Inferior parietal cortex (tissue), 1 donor: ENCODE data around the gene PSEN2.
"Not testable (repeated sequence)": the region's sequence is repeated elsewhere in the genome, so short reads cannot be mapped to it uniquely, and the experiment has no call there.

Experiments
- DNase-seq: peaks from one replicate; pipeline ENCODE4 v3.0.0-alpha.2; 2016; ENCODE audit errors: extremely low spot score

PSEN2 gene

DNA sequence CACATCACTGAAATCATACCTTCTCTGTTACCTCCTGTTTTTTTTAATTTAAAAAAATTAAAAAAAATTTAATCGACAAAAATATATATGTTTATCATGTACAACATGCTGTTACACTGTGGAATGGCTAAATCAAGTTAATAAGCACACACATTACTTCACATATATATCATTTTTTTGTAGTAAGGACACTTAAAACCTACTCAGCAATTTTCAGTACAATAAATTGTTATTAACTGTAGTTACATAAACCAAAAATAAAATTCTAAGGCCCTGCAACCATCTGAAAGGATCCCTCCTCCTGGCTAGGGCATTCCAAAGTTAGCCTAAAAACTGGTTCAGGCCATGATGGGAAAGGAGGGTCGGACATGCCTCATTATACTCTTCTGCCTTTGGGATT is 46.1 kb downstream of the PSEN2 start:
- DNase-seq, result no peak

DNA sequence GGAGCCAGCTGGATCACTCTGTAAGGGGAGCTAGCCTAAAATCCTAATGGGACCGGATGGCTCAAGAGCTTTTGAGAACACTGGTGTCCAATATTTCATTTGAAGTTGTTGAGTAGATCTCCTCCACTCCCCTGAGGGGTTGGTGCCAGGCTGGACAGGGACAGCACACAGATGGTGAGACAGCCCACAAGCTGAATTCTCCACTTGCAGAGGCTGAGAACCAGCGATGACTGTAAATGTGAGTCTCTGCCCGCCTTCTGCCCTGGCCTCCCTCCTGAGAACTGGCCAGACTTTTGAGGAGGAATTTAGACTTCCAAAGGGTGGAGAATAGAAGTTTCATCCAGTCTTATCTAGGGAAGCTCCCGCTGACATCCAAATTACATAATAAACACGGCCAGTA is 49.2 kb downstream of the PSEN2 start:
- no peak for DNase-seq

DNA sequence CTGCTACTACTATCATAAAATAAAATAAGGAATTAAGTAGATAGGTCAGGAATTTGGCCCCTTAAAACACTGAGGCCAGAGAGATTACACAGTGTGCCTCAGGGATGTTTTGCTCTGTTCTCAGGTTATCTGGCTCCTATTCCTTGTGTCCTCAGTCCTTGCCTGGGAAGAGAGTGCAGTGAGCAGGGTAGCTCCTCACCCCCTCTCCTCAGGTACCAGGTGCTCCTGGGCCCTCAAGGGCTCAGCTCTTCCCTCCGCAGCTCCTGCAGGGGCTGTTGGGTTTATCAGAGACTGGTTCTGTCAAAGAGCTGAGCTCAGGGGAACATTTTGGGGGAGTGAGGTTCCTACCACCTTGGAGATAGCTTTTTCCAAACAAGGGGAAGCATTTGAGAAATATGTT is 49.6 kb downstream of the PSEN2 start:
- no peak for DNase-seq

DNA sequence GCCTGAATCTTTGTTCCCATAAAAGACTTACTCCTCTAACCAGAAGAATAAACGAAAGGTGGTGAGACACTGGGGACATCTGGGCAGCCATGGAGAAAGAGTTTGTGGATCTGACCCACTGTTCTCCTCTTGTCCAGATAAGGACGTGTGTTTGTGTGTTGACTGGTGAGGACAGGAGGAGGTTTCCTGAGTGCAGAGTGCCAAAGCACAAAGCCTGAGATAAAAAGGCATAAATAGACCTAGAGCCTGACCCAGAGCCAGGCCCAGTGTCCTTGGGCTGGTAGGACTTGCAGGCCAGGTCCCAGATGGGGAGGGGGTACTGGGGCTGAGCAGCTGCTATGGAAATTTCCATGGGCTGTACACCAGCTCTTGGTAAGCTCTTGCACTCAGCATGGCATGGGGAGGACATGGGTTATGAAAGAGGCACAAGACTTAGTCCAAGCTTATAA is 50.1 kb downstream of the PSEN2 start:
- no peak for DNase-seq

GRCh38 chr1:226921504-226921903 is 51.1 kb downstream of the PSEN2 start:
- no peak for DNase-seq

GRCh38 chr1:226929260-226930111 is 59.1 kb downstream of the PSEN2 start:
- not testable (repeated sequence) for DNase-seq

GRCh38 chr1:226934483-226935237 is 64.2 kb downstream of the PSEN2 start:
- no peak for DNase-seq

DNA sequence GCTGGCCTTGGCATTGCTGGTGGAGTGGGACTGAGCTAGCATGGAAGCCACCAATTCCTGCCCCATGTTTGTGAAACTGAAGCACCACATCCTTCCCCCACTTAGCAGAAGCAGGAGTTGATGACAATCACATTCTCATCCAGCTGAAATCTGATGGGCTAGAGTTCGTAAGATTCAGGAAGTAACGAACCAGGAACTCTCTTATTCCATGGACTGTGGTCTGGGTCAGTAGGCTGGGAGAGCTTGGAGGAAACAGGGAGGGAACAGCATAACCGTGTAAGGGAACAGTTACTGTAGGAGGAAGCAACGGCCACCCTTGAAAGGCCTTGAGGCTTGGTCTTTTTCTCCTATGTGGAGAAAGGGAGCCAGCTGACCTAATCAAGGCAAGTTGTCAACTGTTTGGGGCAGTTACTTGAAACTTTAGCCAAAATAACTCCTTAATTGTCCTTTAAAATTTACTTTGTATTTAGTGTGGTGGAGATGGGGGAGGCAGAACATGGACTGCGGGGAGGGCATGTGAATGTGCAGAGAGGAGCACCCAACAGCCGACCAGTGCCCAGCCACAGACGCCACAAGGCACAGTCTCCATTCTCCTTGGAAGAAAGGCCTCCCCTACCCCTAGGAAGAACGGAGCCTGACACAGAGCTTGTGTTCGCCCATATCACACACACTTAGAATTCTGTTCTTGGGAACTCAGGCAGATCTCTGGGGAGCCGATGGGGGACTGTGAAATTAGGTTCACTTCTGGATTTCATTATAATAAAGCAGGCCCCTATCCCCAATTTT is 67.7 kb downstream of the PSEN2 start:
- no peak for DNase-seq

DNA sequence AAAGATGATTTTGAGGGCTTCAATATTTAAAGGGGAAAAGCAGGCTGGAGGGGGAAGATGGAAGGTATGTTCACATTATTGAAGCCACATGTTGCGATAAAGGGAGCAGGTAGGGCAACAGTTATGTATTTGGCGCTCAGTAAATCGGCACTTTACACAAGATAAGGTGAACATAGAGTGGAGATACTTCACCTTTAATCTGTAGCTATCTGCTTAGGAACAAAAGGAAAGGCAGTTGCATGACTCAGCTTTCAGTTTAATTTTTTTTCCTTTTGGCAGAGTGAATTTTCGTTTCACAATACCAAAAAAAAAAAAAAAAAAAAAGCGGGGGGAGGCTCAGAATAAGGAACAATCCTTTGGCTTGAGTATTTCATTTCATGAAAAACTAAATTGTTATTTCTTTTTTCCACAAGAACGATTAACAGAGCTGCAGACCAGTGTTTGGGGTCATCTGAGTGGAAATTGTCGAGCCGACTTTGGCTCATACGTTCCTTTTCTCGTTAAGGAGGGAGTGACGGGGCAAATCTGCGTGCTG is 68.6 kb downstream of the PSEN2 start:
- peak; percentile 59 for DNase-seq

DNA sequence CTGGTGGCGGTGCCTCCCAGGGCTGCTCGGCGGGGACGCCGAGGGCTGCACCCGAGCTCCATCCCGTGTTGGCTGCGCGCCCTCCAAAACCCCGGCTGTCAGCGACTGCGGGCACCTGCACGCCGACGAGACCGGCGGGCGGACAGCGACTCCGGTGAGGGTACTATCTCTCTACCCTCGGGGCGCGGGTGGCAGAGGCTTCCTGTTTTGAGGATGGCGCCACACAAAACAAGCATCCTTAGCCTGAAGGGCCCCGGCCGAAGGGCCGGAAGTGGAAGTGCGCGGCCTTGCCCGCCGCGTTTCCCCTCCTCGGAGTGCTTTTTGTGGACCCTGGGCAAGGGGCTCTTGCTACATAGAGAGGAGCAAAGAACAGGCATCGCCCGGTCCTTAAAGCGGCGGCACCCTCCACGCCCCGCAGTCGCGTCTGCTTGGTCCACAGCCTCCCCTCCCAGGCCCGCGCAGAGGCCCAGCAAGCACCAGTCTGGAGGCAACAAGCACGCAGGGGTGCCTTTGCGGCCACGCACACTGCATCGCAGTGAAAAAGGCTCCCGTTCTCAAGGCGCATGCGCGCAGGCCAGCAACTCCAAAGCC is 69.1 kb downstream of the PSEN2 start:
- no peak for DNase-seq

DNA sequence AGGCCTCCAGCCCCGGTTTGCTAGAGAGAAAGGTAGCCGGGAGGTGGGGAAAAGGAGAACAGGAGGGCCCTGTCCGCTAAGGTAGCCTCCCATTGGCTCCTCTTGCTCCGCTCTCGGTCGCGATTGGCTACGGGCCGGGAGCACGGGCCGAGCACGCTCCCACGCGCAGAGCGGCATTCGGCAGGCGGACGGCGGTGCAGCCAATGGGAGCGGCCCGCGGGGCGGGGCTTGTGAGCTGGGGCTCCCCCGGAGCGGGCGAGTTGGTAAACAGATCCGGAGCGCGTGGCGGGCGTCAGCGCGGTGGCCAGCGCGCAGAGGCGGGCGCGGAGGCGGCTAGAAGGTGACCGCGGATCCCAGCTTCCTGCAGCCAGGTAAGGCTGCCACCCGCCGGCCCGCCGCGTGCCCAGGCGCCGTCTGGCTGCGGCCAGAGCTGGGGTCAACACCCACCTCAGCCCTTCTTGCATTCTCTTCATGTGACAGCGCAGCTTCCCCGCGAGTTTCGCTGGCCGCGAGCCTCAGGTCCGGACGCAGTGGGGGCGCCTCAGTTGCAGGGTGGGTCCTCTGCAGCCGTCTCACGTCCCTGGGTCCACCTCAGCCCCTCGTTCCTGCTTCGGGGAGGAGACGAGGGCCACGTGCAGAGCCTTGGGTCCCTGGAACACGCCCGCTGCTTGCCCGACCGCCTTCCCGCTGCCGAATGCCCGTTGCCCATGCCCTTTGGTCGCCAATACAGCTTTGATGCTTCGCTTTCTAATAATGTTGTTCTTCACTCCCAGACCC is 69.8 kb downstream of the PSEN2 start, which contains the start of gene COQ8A:
COQ8A (plus strand) TSS at position 266 of the 777 bp plus-strand sequence. CDS start 21,092 bp downstream, outside the sequence.
- DNase-seq, result peak; percentile 100

- no peak for DNase-seq
Measured at GRCh38 chr1:226940806-226941067, 70.3 kb downstream of the PSEN2 start.

DNA sequence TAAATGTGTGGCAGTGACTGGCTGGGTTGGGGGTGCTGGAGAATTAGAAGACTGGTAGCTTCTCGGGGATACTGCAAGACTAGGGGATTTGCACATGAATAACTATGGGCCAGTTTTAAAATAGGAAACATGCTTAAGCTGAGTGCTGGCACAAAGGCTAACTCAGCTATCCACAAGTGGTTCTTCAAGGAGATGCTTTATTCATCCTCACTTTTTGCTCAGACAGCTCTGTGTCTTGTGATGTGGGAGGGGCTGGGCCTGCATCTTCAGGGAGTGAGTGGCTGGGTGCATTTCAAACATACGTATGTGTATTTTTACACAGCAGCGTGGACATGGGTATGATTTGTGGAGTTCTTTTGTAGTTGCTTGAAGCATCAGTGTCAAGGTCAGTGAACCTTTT is 72.0 kb downstream of the PSEN2 start:
- no peak for DNase-seq

DNA sequence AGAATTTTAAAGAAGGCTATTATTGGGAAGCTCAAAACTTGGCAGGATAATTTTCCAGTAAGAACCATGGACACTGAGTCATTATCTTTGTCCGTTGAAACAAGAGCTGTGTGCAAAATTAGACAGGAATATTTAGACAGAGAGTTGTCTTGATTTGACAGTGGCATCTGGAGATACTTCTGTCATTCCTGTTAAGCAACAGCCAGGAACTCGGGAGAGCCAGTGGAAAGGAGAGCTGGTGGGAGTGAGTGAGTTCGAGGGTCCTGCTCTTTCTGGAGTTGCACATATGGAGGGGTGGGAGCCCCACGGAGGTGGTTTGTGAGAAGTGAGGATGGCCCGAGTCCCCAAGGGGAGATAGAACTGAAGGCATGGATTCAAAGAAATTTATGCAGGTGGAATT is 72.7 kb downstream of the PSEN2 start:
- DNase-seq, result no peak

GRCh38 chr1:226943927-226944326 is 73.5 kb downstream of the PSEN2 start:
- DNase-seq, result no peak

- DNase-seq, result no peak
Measured at GRCh38 chr1:226945106-226945857, 74.9 kb downstream of the PSEN2 start.
